Neural cell (in vitro differentiated cells): ENCODE results near the gene KCNJ12.

ENCODE experiments used
- CTCF ChIP-seq: fragments of 450-650 bp; IDR thresholded peaks from 2 replicates; pipeline ENCODE4 v1.5.1; 2014; ENCODE audit warnings: antibody characterized with exemption, mild to moderate bottlenecking, moderate library complexity; ENCODE audit not compliant: poor library complexity, severe bottlenecking
- POLR2AphosphoS5 ChIP-seq: IDR thresholded peaks from 2 replicates; pipeline ENCODE4 v1.6.1; 2012
- REST ChIP-seq: IDR thresholded peaks from 2 replicates; pipeline ENCODE4 v1.6.1; 2012; ENCODE audit warnings: borderline replicate concordance
- SMC3 ChIP-seq: fragments of 450-650 bp; conservative IDR thresholded peaks from 2 replicates; pipeline ENCODE4 v1.6.1; 2014; ENCODE audit warnings: antibody characterized with exemption, mild to moderate bottlenecking, moderate library complexity; ENCODE audit not compliant: poor library complexity
- TAF1 ChIP-seq: IDR thresholded peaks from 2 replicates; pipeline ENCODE4 v1.6.1; 2012; ENCODE audit warnings: low read depth

GRCh38 chr17:21379080-21379711 is 3.0 kb downstream of the KCNJ12 start:
- TF ChIP-seq CTCF (no peak), POLR2AphosphoS5 (no peak), REST (no peak), TAF1 (no peak), SMC3 (no peak)
